WI38 (cell line): ENCODE data around the gene MRGPRF.
A peak's percentile ranks its signal among the peaks of the same experiment; 100 is the strongest.

Source experiments
- H3K4me3 ChIP-seq: 2 replicates; pipeline ENCODE4 v1.5.1; 2011; ENCODE audit warnings: low read depth, mild to moderate bottlenecking, control low read depth, low read length
- TF ChIP-seq, protein P1 (sequence below): IDR thresholded peaks from 2 replicates; pipeline ENCODE4 v1.5.1; 2012; ENCODE audit warnings: low read depth, mild to moderate bottlenecking, control low read depth, low read length

The MRGPRF gene

DNA sequence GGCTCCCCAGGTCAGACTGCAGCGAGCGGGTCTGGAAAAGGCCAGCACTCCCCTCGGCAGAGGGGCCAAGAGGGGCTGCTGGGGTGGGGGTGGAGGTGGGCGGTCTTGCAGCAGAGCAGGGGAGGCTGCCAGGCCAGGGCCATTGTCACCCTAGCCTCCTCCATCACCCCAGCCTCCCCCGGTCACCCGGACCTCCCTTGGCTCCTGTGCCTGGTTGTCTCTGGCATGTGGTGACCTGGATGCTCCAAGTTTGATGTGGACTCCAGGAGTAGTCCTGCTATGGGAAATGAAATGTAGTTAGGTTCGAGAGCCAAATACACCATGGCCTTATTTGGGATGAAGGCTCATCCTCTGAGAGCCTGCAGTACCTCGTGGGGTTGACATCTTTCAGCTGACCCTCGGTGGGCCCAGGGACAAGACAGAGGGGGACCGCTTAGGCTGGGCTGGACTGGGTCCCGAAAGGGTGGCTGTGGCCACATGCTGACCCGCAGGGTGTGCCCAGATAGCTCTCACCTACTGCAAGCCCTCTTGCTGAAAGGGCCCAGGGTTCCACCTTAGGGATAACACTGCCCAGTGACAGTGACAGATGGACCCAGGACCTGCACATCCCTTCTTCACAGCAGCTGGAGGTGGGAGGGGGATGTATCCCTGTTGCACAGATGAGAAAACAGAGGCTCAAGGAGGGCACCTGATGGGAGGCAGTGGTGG is 56.3 kb downstream of the MRGPRF start:
- TF ChIP-seq, protein P1, sequence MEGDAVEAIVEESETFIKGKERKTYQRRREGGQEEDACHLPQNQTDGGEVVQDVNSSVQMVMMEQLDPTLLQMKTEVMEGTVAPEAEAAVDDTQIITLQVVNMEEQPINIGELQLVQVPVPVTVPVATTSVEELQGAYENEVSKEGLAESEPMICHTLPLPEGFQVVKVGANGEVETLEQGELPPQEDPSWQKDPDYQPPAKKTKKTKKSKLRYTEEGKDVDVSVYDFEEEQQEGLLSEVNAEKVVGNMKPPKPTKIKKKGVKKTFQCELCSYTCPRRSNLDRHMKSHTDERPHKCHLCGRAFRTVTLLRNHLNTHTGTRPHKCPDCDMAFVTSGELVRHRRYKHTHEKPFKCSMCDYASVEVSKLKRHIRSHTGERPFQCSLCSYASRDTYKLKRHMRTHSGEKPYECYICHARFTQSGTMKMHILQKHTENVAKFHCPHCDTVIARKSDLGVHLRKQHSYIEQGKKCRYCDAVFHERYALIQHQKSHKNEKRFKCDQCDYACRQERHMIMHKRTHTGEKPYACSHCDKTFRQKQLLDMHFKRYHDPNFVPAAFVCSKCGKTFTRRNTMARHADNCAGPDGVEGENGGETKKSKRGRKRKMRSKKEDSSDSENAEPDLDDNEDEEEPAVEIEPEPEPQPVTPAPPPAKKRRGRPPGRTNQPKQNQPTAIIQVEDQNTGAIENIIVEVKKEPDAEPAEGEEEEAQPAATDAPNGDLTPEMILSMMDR = no peak

DNA sequence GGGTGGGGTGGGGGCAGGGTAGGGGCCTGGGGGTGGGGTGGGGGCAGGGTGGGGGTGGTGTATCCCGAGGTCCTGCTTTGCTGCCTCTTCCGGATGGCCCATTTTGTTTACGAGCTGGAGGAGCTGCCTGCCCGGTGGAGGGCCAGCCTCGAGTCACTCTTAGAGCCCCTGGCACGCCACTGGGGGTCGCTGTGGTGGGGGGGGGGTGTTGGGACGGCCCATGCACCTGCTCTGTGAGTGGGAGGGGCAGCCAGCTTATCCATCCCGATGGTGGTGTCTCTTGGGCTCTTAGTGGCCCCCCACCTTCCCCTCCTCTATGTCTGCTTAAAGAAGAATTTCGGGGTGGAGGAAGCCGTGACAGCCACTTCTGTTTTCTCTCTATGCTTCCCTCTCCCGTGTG is 56.9 kb downstream of the MRGPRF start:
- TF ChIP-seq, protein P1 = peak; percentile 35

More for the DNA sequence above, 56.3 kb downstream of the MRGPRF start:
- H3K4me3 ChIP-seq = no peak overlapping the region

DNA sequence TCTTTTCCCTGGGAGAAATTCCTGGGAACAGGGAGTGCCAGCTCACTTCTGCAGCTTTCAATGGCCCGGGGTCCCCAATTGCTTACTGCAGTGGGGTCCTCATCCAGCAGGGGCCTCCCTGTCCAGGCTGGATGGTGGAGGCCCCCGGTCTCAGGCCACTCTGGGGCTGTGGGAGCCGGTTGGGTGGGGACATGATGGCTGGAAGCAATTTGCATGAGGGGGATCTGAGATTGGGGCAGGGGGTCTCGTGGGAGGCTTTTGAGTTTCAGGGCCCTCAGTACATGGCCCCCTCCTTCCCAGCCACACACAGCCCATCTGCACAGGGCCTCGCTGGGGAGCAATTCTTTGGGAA is 57.5 kb downstream of the MRGPRF start:
- TF ChIP-seq, protein P1 = no peak
- no peak overlapping the region for H3K4me3 ChIP-seq

More for the DNA sequence above, 56.9 kb downstream of the MRGPRF start:
- no peak overlapping the region for H3K4me3 ChIP-seq

DNA sequence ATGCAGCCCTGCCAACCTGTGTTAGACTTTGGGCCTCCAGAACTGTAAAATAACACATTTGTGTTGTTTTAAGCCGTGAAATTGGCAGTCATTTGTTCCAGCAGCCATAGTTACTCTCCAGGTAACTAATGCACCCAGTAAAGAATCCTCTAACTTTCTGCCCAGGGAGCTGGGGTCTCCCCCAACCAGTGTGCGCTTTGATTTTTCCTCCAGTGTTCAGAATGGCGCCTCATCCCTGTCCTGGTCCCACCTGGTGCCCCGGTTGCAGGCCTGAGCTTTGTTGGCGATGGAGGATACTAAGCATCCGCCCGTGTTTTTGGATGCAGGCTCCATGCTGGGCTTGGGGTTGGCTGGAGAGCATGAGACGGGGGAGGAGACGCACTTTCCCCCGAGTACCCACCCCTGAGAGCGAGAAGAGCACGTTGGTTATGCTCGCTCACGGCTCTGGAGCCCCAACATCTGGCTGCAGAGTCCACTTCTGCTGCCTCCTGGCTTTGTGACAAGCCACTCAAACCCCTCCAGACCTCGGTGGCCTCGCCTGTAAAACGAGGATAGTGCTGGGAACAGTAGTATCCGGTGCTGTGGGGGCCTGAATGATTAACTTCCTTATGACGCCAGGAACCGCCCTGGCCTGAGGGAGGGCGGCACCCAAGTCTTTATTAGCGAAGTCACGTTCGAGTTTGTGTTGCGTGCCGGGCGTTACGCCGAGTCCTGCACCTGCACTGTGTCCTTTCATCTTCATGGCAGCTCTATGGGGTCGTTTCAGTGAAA is 58.0 kb downstream of the MRGPRF start:
- H3K4me3 ChIP-seq = no peak overlapping the region

More for the DNA sequence above, 58.0 kb downstream of the MRGPRF start:
- TF ChIP-seq, protein P1 = no peak
